ENCODE measurements around the gene APOM.

- TF ChIP-seq CTCF (IDR thresholded peaks at IDR 0.05) (no peak), EP300 (IDR thresholded peaks at IDR 0.05) (no peak)
These were observed 52.0 kb downstream of the APOM start for GRCh38 chr6:31707701-31708100.

All from gastroesophageal sphincter (tissue), 3 donors.